Nephron progenitor cell (in vitro differentiated cells): Measurements from ENCODE around the gene RPS6KA1.

Experiments
- DNase-seq: peaks from one replicate; pipeline ENCODE4 v3.0.0; 2021
- H3K27ac Mint-ChIP-seq: 2 replicates; pipeline ENCODE4 v1.8.0; 2021; ENCODE audit warnings: mild to moderate bottlenecking, moderate library complexity, mixed read lengths
- H3K27me3 Mint-ChIP-seq: 2 replicates; pipeline ENCODE4 v1.8.0; 2021; ENCODE audit warnings: mild to moderate bottlenecking, low read depth, mixed read lengths; ENCODE audit not compliant: poor library complexity
- H3K36me3 Mint-ChIP-seq: 2 replicates; pipeline ENCODE4 v1.8.0; 2021; ENCODE audit warnings: low read depth, mixed read lengths
- H3K4me1 Mint-ChIP-seq: 2 replicates; pipeline ENCODE4 v1.8.0; 2021; ENCODE audit warnings: mixed read lengths
- H3K4me3 Mint-ChIP-seq: 2 replicates; pipeline ENCODE4 v1.8.0; 2021; ENCODE audit warnings: mild to moderate bottlenecking, moderate library complexity, mixed read lengths
- H3K9me3 Mint-ChIP-seq: 2 replicates; pipeline ENCODE4 v1.8.0; 2021; ENCODE audit warnings: mild to moderate bottlenecking, moderate library complexity, mixed read lengths
- TF ChIP-seq, protein P1 (sequence below): fragments of 200-600 bp; sonication (generic); IDR thresholded peaks from 2 replicates; pipeline ENCODE4 v1.5.0; 2021; ENCODE audit warnings: antibody characterized with exemption

The RPS6KA1 gene

DNA sequence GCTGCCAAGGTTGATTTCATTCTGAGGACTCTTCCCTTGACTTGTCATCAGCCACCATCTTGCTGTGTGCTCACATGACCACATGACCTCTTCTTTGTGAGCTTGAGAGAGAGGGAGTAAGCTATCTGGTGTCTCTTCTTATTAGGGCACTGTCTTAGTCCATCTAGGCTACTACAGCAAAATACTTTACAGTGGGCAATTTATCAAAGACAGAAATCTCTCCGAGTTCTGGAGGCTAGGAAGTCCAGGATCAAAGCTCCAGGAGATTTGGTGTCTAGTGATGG lies 11.9 kb upstream of the RPS6KA1 start:
- no peak for DNase-seq
- Mint-ChIP-seq H3K36me3 (no peaks in the 10 kb centered on the region), H3K9me3 (peaks cover 11% of the 10 kb centered on the region), H3K4me3 (no peak overlapping the region), H3K27ac (no peak overlapping the region), H3K4me1 (peaks cover 29% of the 10 kb centered on the region), H3K27me3 (peaks cover 4% of the 10 kb centered on the region)
- TF ChIP-seq, protein P1, sequence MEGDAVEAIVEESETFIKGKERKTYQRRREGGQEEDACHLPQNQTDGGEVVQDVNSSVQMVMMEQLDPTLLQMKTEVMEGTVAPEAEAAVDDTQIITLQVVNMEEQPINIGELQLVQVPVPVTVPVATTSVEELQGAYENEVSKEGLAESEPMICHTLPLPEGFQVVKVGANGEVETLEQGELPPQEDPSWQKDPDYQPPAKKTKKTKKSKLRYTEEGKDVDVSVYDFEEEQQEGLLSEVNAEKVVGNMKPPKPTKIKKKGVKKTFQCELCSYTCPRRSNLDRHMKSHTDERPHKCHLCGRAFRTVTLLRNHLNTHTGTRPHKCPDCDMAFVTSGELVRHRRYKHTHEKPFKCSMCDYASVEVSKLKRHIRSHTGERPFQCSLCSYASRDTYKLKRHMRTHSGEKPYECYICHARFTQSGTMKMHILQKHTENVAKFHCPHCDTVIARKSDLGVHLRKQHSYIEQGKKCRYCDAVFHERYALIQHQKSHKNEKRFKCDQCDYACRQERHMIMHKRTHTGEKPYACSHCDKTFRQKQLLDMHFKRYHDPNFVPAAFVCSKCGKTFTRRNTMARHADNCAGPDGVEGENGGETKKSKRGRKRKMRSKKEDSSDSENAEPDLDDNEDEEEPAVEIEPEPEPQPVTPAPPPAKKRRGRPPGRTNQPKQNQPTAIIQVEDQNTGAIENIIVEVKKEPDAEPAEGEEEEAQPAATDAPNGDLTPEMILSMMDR, result no peak

DNA sequence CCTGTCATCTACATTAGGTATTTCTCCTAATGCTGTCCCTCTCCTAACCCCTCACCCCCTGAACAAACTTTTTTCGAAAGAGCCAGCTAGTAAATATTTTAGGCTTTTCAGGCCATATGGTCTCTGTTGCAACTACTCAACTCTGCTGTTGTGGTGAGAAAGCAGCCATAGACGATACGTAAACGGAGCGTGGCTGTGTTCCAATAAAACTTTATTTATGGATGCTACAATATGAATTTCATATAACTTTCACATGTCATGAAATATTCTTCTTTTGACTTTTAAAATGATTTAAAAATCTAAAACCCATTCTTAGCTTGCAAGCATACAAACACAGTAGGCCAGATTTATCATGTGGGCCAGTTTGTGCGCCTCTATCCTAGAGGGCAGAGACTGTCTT lies 11.2 kb upstream of the RPS6KA1 start:
- peaks cover 10% of the 10 kb centered on the region for H3K9me3 Mint-ChIP-seq
- no peak overlapping the region for H3K4me3 Mint-ChIP-seq
- peaks cover 29% of the 10 kb centered on the region for H3K4me1 Mint-ChIP-seq
- no peak overlapping the region for H3K27ac Mint-ChIP-seq
- TF ChIP-seq, protein P1, result no peak
- H3K36me3 Mint-ChIP-seq, result no peaks in the 10 kb centered on the region
- peaks cover 4% of the 10 kb centered on the region for H3K27me3 Mint-ChIP-seq
- no peak for DNase-seq

DNA sequence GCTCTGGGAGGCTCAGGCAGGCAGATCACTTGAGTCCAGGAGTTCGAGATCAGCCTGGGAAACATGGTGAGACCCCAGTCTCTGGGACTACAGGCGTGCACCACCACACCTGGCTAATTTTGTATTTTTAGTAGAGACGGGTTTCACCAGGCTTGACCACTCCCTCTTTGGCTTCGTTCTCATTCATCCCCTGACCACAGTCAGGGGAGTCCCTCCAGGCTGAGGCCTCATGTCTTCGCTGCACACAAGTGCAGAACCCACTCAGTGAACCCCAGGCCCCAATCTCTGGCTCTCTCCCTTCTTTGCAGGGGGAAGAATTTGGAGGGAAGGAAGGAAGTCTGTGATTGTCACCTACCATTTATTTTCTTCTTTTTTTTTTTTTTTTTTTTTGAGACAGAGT lies 9.2 kb upstream of the RPS6KA1 start:
- Mint-ChIP-seq H3K27ac (no peak overlapping the region), H3K36me3 (no peaks in the 10 kb centered on the region), H3K27me3 (peaks cover 15% of the 10 kb centered on the region), H3K9me3 (no peaks in the 10 kb centered on the region), H3K4me1 (peaks cover 29% of the 10 kb centered on the region), H3K4me3 (no peak overlapping the region)
- TF ChIP-seq, protein P1, result no peak
- DNase-seq, result no peak

DNA sequence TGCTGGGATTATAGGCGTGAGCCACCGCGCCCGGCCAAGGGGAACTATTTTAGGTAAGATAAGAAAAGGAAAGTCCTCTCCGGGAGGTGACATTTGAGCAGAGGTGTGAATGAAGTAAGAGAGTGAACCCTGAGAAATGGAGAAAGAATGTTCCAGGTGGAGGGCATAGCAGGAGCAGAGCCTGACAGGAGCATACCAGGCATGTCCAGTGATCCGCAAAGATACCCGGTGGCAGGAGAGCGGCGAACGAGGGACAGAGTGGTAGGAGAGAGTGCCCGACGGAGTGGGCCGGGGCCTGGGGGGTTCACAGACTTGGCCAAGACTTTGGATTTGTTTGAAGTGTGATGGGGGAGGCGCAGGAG lies 7.9 kb upstream of the RPS6KA1 start:
- no peak for DNase-seq
- no peaks in the 10 kb centered on the region for H3K36me3 Mint-ChIP-seq
- H3K4me3 Mint-ChIP-seq, result no peak overlapping the region
- H3K27ac Mint-ChIP-seq, result peak overlapping the region; percentile 30
- H3K4me1 Mint-ChIP-seq, result peaks cover 29% of the 10 kb centered on the region
- TF ChIP-seq, protein P1, result no peak
- no peaks in the 10 kb centered on the region for H3K9me3 Mint-ChIP-seq
- peaks cover 18% of the 10 kb centered on the region for H3K27me3 Mint-ChIP-seq

DNA sequence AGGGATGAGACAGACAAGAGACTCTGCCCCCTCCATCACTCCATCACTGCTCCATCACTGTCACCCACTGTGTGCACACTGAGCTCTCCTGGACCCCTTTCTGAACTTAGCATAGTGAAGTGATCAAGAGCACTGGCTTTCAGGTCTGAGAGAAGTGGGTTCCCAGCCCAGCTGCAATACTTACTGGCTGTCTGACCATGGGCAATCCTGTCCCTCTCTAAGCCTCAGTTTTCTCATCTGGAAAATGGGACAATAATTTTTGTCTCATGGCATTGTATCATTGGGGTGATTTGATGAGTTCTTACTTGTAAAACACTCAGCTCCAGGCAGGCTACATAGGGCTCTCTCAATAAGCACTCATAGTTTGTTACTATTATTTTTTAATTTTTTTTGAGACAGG lies 7.5 kb upstream of the RPS6KA1 start:
- Mint-ChIP-seq H3K27ac (no peak overlapping the region), H3K4me1 (peaks cover 29% of the 10 kb centered on the region), H3K27me3 (peaks cover 18% of the 10 kb centered on the region), H3K36me3 (no peaks in the 10 kb centered on the region), H3K4me3 (no peak overlapping the region), H3K9me3 (no peaks in the 10 kb centered on the region)
- no peak for DNase-seq
- TF ChIP-seq, protein P1, result no peak

DNA sequence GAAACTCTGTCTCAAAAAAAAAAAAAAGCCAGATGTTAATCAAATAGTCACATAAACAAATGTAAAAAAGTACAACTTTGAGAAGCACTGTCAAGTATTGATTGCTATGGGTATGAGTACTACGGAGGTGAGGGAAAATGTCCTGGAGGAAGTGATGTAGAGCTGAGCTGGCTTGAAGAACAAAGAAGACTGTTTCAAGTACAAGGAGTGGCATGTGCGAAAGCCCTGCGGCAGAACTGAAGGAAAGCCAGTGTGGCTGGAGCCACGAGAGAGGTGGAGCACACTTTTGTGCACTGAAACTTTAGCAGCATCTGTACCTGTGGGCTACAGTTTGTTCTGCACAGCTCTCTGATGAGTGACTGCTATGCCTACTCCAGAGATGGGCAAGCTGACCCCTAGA lies 5.4 kb upstream of the RPS6KA1 start:
- TF ChIP-seq, protein P1, result no peak
- DNase-seq, result no peak
- H3K4me3 Mint-ChIP-seq, result no peak overlapping the region
- peaks cover 24% of the 10 kb centered on the region for H3K4me1 Mint-ChIP-seq
- H3K36me3 Mint-ChIP-seq, result no peaks in the 10 kb centered on the region
- no peaks in the 10 kb centered on the region for H3K9me3 Mint-ChIP-seq
- H3K27me3 Mint-ChIP-seq, result peaks cover 18% of the 10 kb centered on the region
- H3K27ac Mint-ChIP-seq, result no peak overlapping the region
